SW 1271 (cell line): ENCODE data around the gene ORMDL3.
"Not testable (repeated sequence)": the region's sequence is repeated elsewhere in the genome, so short reads cannot be mapped to it uniquely, and the experiment has no call there.

Experiments used
- DNase-seq, 2 experiments: peaks; one replicate each; lab custom pipeline; 2025; lab: John Stamatoyannopoulos, UW

The ORMDL3 gene

GRCh38 chr17:39924691-39925055 is 2.7 kb downstream of the ORMDL3 start:
- no peak for DNase-seq

DNA sequence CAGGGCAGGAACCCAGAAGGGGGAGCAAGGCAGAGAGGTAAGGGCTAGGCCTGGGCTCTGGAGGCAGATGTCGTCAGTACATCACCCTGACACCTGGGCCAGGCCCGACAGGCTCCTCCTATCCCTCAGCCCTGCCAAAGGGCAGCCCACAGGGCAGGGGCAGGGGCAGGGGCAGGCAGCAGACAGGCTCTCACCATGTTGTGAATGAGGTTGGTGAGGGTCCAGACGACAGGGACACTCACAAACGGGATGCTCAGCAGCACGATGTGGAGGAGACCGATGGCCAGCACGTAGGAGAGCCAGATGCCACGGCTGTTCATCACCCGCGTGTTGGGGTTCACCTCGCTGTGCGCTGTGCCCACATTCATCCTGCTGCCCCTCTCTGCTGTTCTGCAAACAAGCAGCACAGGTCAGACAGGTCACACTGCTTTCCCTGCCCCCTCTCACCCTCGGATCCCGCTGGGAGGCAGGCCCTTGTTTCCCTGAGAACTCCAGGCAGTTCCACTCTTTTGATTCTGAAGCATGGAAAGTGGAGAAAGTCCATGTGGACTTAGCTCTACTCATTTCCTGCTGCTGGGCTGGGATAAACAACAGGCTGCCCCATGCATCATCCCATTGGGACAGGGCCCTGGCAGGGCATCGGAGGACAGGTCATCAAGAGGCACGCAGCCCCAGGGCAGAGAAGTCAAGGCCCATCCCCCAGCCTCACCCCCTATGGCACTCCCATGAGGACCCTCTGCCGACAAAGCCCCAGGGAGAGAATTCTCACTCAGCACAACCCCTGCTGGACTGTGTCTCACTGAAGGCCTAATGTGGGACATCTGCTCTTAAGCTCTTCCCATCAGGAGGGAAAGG is 3.3 kb downstream of the ORMDL3 start:
- DNase-seq = no peak

DNA sequence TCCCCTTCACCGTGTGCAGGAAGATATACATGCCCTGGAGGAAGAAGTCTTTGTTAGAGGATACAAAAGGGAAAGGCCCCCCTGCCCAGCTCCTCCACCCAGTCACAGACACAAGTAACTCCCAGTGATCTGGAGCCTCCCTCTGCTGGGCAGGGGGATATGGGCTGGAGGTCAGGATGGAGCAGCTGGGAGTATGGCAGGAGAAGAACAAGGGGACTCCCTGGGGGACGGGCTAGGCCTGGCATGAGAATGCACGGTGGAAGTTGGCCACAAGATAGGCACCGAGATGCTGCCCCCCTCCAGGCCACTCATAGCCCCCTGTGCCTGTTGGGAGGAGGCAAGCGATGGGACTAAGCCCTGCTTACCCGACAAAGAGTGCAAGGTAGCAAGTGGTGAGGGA is 4.2 kb downstream of the ORMDL3 start:
- no peak for DNase-seq

DNA sequence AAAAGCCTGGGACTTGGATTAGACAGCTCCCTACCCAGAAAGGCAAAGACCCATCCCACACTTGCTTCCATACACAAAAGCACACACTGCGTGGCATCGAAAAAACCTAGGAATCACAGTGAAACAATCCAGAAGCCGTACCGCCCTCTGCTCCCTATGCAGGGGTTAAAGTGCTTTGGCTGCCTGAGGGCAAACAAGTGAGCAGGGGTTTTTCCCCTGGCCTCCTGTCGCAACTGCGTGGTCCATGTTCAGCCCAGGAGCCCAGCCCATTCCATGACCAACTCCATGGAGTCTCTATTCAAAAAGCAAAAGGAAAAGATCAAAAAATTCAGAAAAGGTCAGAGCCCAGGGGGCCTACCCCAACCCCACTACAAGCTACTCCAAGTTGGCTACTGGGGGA is 5.4 kb downstream of the ORMDL3 start:
- DNase-seq = no peak

- DNase-seq = no peak
Observed at GRCh38 chr17:39921323-39921722, 6.1 kb downstream of the ORMDL3 start.

- no peak for DNase-seq
Observed at GRCh38 chr17:39920218-39921210, 6.9 kb downstream of the ORMDL3 start.

GRCh38 chr17:39919087-39919683 is 8.2 kb downstream of the ORMDL3 start:
- DNase-seq = no peak

GRCh38 chr17:39916918-39917317 is 10.5 kb downstream of the ORMDL3 start:
- peak in 1 of 2 experiments; percentile 4 for DNase-seq

GRCh38 chr17:39915559-39915958 is 11.8 kb downstream of the ORMDL3 start:
- no peak for DNase-seq

DNA sequence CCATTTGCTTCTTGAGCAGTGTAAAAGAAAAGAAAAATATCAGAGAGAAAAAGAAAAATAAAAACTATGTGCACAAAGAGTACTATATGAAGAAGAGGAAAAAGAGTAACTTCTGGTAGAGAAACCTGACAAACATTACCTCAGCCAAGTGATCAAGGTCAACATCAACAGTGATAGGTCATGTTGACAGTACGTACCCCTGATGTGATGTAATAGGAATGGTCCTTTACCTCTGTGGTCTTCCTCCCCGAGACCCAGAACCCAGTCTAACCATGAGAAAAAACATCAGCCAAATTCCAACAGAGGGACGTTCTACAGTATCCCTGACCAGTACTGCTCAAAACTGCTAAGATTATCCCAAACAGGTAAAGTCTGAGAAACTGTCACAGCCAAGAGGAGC is 13.4 kb downstream of the ORMDL3 start:
- no peak for DNase-seq

GRCh38 chr17:39908789-39909352 is 18.5 kb downstream of the ORMDL3 start:
- DNase-seq = no peak

- DNase-seq = no peak
Observed at GRCh38 chr17:39904990-39905288, 22.5 kb downstream of the ORMDL3 start.

DNA sequence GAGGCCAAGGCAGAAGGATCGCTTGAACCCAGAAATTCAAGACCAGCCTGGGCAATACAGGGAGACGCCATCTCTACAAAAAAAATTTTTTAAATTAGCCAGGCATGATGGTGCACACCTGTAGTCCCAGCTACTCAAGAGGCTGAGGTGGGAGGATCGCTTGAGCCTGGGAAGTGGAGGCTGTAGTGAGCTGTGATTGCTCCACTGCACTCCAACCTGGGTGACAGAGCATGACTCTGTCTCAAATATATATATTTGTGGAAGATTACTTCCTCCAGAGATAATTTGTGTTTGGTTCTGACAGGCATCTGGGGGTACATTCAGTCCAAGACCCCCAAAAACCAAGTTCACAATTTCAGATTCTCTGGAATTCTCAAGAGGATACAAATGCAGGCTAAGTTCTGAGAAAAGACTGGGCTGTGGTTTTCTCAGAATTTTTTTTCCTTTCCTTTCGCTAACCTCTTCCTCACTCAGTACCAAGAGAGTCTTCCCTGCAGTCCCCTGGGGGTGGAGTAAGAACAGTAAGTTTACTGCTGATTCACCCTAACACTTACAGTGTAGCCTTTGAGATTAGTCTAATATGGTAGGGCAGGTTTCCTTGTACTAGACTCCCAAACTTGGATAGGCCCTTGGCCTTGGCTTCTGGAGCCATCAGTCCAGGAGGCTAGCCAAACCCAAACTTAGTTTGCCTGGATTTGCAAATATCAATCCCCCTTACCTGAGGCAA is 24.1 kb downstream of the ORMDL3 start:
- no peak for DNase-seq

- DNase-seq = not testable (repeated sequence)
Observed at GRCh38 chr17:39902027-39902426, 25.4 kb downstream of the ORMDL3 start.

DNA sequence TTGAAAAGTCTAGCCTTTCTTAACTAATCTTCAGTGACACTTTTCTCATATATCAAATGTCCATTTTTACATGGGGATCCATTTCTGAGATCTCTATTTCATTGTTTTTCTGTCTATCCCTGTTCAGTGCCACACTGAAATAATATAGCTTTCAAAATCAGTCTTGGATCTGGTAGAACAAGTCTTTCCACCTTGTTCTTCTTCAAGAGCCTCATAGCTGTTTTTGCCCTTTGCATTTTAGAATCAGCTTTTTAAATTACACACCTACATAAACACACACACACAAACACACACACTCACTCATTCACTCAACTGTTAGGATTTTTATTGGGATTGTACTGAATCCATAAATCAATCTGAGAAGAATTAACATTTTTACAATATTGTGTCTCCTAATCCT is 28.2 kb downstream of the ORMDL3 start:
- no peak for DNase-seq

DNA sequence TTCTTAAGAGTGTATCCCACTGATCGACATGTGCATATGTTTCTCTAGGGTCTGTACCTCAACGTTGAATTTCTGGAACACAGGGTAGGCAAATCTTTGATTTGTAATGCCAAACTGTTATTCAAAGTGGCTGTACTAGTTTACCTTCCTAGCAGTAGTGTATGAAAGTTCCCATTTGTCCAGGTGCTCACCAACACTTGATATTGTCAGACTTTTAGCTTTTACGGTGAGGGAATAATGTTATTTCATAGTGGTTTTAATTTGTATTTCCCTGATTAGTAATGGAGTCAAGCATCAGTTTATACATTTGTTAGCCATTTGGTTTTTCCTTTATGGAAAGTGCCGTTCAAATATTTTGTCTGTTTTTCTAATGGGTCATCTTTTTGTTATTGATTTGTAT is 29.3 kb downstream of the ORMDL3 start:
- DNase-seq = no peak

DNA sequence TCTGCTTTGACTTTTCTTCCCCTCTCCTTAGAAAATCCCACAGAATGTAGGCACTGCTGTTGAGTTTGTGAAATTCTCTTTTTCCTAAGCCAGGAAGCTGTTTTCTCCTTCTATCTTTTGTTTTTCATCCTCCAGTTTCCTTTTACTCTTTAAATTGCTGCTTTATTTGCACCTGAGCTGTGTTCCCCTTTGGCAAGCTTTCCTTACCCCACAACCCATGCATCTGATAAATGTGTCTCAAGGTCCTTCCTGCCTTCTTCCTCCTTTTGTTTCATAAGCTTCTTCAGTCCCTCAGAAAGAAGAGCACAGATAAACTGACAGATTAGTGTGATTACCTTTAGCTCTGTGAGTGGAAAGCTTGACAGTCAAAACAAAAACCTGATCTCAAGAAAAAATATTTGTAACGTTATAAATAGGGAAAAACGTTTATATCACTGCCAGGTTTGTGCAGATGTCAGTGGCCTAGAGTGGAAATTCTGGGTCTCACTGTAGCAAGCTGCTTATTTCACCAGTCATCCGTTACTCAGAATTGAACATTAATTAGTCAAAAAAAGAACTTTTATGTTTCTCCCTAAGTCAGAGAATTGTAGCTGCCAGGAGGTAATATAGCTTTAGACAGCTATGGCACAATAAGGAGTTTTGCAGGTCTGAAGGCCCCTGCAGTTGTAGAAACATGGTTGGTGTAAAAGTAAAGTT is 32.6 kb downstream of the ORMDL3 start:
- DNase-seq = no peak

- no peak for DNase-seq
Observed at GRCh38 chr17:39889200-39889599, 38.2 kb downstream of the ORMDL3 start.

- no peak for DNase-seq
Observed at GRCh38 chr17:39887078-39887477, 40.3 kb downstream of the ORMDL3 start.

- DNase-seq = not testable (repeated sequence)
Observed at GRCh38 chr17:39886102-39886501, 41.3 kb downstream of the ORMDL3 start.

GRCh38 chr17:39872751-39873150 is 54.6 kb downstream of the ORMDL3 start:
- DNase-seq = no peak
